ENCODE results near the gene ATP2B2.
"Not testable (repeated sequence)": the region's sequence is repeated elsewhere in the genome, so short reads cannot be mapped to it uniquely, and the experiment has no call there.

ATP2B2 gene

GRCh38 chr3:10387881-10388609 lies 117.3 kb downstream of the ATP2B2 start:
- no peak for DNase-seq (ENCODE audit: low read depth in 2 of 3, low spot score in 2 of 3)

- no peak for DNase-seq (ENCODE audit: low read depth in 2 of 3, low spot score in 2 of 3)
These were observed 119.3 kb downstream of the ATP2B2 start for GRCh38 chr3:10386121-10386520.

- no peak for DNase-seq (ENCODE audit: low read depth in 2 of 3, low spot score in 2 of 3)
These were observed 120.6 kb downstream of the ATP2B2 start for GRCh38 chr3:10384541-10385360.

- DNase-seq (ENCODE audit: low read depth in 2 of 3, low spot score in 2 of 3): no peak
These were observed 121.5 kb downstream of the ATP2B2 start for GRCh38 chr3:10383850-10384248.

- no peak for DNase-seq (ENCODE audit: low read depth in 2 of 3, low spot score in 2 of 3)
These were observed 122.2 kb downstream of the ATP2B2 start for GRCh38 chr3:10382892-10383849.

- DNase-seq (ENCODE audit: low read depth in 2 of 3, low spot score in 2 of 3): not testable (repeated sequence)
These were observed 122.9 kb downstream of the ATP2B2 start for GRCh38 chr3:10382445-10382844.

GRCh38 chr3:10381336-10381735 lies 124.0 kb downstream of the ATP2B2 start:
- DNase-seq (ENCODE audit: low read depth in 2 of 3, low spot score in 2 of 3): no peak

- no peak for DNase-seq (ENCODE audit: low read depth in 2 of 3, low spot score in 2 of 3)
These were observed 124.5 kb downstream of the ATP2B2 start for GRCh38 chr3:10380906-10381305.

GRCh38 chr3:10379961-10380360 lies 125.4 kb downstream of the ATP2B2 start:
- DNase-seq (ENCODE audit: low read depth in 2 of 3, low spot score in 2 of 3): no peak

GRCh38 chr3:10379161-10379560 lies 126.2 kb downstream of the ATP2B2 start:
- DNase-seq (ENCODE audit: low read depth in 2 of 3, low spot score in 2 of 3): no peak

- no peak for DNase-seq (ENCODE audit: low read depth in 2 of 3, low spot score in 2 of 3)
These were observed 126.6 kb downstream of the ATP2B2 start for GRCh38 chr3:10378742-10379141.

- DNase-seq (ENCODE audit: low read depth in 2 of 3, low spot score in 2 of 3): no peak
These were observed 127.1 kb downstream of the ATP2B2 start for GRCh38 chr3:10378246-10378645.

- no peak for DNase-seq (ENCODE audit: low read depth in 2 of 3, low spot score in 2 of 3)
These were observed 128.1 kb downstream of the ATP2B2 start for GRCh38 chr3:10377148-10377725.

GRCh38 chr3:10376353-10376752 lies 129.0 kb downstream of the ATP2B2 start:
- DNase-seq (ENCODE audit: low read depth in 2 of 3, low spot score in 2 of 3): no peak

GRCh38 chr3:10375296-10376053 lies 129.9 kb downstream of the ATP2B2 start:
- no peak for DNase-seq (ENCODE audit: low read depth in 2 of 3, low spot score in 2 of 3)

- DNase-seq (ENCODE audit: low read depth in 2 of 3, low spot score in 2 of 3): no peak
These were observed 131.1 kb downstream of the ATP2B2 start for GRCh38 chr3:10374311-10374710.

- no peak for DNase-seq (ENCODE audit: low read depth in 2 of 3, low spot score in 2 of 3)
These were observed 131.6 kb downstream of the ATP2B2 start for GRCh38 chr3:10373686-10374261.

- no peak for DNase-seq (ENCODE audit: low read depth in 2 of 3, low spot score in 2 of 3)
These were observed 133.6 kb downstream of the ATP2B2 start for GRCh38 chr3:10371789-10372188.

GRCh38 chr3:10371167-10371566 lies 134.2 kb downstream of the ATP2B2 start:
- DNase-seq (ENCODE audit: low read depth in 2 of 3, low spot score in 2 of 3): no peak

GRCh38 chr3:10370429-10370828 lies 135.0 kb downstream of the ATP2B2 start:
- no peak for DNase-seq (ENCODE audit: low read depth in 2 of 3, low spot score in 2 of 3)

Measured in activated CD8-positive, alpha-beta memory T cell treated with anti-CD3 and anti-CD28 coated beads for 48 hours (primary cell).